Cardiac septum (tissue), 1 donor: ENCODE results near the gene NF2. TPM values are rescaled to one million over a fixed set of nuclear protein-coding genes. Genes with fewer than 3 reads are reported as not detected.
"Not testable (repeated sequence)": the region's sequence is repeated elsewhere in the genome, so short reads cannot be mapped to it uniquely, and the experiment has no call there.

Experiments used
- DNase-seq: peaks from one replicate; pipeline ENCODE4 v3.0.0-alpha.2; 2020; ENCODE audit warnings: low spot score
- intact Hi-C: fragments of 100-400 bp; cut with DNase I; formaldehyde crosslinking; loops from one replicate; pipeline ENCODE4 v1.14.0; 2022
- total RNA-seq: library from RNA; stranded (reverse); fragmentation: NEBNext Ultra II Directional; extraction: Animal tissue kit (Norgen Biotek cat#: 25700); gene quantifications from one replicate; pipeline ENCODE4 v1.2.1, GENCODE V29; 2021
- donor health status: DM: no; HTN: no; CAD: no.

Gene NF2
- total RNA-seq, 1 donor from 2014 or later, result 43.4 TPM

DNA sequence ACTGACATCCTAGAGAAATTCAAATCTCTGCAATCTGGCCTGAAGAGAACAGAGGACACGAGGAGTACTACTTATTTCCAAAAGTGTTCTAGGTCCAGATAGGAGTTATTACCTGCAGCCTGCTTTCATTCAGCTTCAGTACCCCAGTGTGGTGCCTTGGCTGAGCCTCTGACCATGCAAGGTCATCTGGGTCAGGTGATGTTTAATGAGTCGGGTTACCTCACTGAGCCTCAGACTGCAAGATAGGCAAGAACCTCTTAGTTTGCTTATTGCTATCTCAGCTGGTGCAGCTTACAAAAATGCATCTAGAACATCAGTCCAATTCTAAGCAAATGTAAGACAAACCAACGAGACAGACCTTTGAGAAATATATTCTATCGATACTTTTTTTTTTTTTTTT is 9.5 kb upstream of the NF2 start:
- no peak for DNase-seq
- intact Hi-C loops, result no loop called here

DNA sequence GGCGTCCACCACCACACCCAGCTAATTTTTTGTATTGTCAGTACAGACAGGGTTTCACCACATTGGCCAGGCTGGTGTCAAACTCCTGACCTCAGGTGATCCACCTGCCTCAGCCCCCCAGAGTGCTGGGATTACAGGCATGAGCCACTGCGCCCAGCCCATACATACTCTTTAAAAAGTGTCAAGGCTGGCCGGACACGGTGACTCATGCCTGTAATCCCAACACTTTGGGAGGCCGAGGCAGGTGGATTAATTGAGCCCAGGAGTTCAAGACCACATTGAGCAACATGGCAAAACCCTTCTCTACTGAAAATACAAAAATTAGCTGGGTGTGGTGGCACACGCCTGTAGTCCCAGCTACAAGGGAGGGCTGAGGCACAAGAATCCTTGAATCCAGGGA is 9.0 kb upstream of the NF2 start:
- intact Hi-C loops, DNase-seq: not testable (repeated sequence)

GRCh38 chr22:29596408-29596807 is 7.0 kb upstream of the NF2 start:
- DNase-seq, result no peak
- intact Hi-C loops, result no loop called here

GRCh38 chr22:29597871-29598683 is 5.4 kb upstream of the NF2 start:
- DNase-seq, intact Hi-C loops: not testable (repeated sequence)

DNA sequence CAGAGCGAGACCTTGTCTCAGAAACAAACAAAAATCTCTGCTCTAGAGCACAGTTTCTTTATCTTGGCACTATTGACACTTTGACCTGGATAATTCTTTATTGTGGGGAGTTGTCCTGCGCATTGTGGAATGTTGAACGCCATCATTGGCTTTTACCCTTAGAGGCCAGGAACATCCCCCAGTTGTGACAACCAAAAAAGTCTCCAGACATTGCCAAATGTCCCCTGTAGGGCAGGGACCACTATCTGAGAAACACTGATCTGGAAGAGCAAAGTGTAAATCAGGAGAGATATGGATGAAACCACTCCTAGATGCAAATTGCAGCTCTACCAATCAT is 4.8 kb upstream of the NF2 start:
- no peak for DNase-seq
- intact Hi-C loops, result no loop called here

- no peak for DNase-seq
- intact Hi-C loops, result no loop called here
These were observed 585 bp downstream of the NF2 start for GRCh38 chr22:29604076-29604360.

DNA sequence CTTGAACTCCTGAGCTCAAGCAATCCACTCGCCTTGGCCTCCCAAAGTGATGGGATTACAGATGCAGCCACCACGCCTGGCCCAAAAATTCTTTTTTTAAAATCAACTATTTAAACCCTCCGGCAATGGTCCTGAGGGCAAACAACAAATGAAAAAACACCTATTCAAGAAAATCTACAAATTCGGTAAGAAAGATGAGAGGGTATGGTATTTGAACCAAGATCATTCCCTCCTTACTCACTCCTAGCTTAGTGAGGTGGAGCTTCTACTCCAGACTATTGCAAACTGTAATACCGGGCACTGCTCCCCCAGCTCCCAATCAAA is 2.1 kb downstream of the NF2 start:
- intact Hi-C loops, result no loop called here
- no peak for DNase-seq

GRCh38 chr22:29606320-29606719 is 2.9 kb downstream of the NF2 start:
- intact Hi-C loops, result no loop called here
- DNase-seq, result no peak

GRCh38 chr22:29607426-29607825 is 4.0 kb downstream of the NF2 start:
- intact Hi-C loops, result no loop called here
- no peak for DNase-seq

GRCh38 chr22:29609139-29609538 is 5.7 kb downstream of the NF2 start:
- no peak for DNase-seq
- intact Hi-C loops, result no loop called here

DNA sequence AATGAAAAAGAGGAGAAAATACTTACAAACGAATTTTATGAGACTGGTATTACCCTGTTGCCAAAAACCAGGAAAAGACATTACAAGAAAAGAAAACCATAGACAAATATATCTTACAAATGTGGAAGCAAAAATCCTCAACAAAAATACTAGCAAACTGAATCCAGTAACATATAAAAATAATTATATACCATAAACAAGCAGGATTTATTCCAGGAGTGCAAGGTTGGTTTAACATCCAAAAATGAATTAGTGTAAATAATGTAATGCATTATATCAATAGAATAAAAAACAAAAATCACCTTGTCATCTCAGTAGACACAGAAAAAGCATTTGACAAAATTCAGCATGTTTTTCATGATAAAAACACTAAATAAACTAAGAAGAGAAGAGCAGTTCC is 7.3 kb downstream of the NF2 start:
- intact Hi-C loops, result no loop called here
- no peak for DNase-seq

- intact Hi-C loops, result no loop called here
- DNase-seq, result no peak
These were observed 12.4 kb downstream of the NF2 start for GRCh38 chr22:29615705-29616327.

DNA sequence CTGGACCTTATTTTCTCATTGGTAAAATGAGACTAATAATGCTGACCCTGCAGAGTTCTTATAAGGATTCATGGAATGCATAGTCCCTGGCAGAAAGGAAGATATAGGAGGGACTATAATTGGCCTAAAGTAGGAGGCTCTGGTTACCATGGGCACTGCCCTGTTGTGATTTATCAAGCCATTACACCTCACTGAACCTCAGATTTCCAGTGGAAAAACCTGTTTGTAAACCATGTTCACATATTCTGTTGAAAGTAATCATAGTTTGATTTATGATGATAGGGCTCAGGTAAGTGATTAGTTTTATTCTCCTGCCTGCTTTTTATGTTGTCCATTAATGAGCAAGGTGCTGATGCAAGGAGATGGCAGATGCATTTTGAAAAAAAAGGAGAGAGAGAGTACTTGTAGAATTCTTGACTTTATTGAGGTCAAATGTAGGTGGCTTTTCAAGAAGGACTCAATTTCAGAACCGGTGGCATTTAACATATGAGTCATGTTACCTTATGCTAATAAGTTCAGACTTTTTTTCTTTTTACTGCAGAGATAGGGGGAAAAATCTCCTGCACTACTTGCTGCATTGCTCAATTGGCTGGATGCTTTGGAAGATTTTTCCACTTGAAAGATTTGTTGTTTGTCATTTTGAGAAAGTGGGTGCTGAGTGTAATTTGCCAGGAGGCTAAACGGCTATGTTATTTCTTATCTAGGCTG is 14.6 kb downstream of the NF2 start:
- DNase-seq, result no peak
- intact Hi-C loops, result no loop called here

DNA sequence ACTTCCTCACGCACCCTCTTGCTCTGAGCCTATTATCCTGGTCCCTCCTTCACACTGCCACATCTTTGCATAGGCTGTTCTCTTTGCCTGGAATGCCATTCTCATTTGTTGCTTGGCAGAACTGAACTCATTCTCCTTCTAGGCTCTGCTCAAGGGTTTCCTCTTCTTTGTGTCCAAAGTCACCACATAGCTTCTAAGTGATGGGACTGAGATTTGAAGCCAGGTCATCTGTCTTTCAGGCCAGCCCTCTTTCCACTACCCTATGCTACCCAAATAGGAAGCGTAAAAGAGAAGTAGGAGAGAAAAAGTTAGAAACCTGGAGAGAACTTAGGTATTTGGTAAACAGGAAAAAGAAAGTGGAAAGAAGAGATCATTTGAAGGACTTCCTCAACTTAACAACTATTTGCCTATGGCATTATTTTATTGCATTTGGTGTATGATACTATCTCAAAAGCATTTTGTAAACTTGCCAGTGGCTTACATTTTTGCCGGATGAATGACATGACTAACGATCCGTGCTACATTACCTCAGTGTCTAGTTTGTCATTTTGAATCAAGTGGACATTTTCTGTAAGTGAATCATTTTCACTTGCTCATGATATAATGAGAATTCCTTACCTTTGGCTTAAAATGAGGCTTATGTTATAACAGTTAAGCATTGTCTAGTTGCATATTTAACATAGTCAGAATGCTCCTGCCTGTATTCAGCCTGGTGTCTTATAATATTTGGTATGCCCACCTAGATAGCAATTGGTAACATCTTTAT is 18.5 kb downstream of the NF2 start:
- intact Hi-C loops, result no loop called here
- DNase-seq, result no peak

GRCh38 chr22:29623059-29623458 is 19.6 kb downstream of the NF2 start:
- no peak for DNase-seq
- intact Hi-C loops, result no loop called here

- DNase-seq, result no peak
- intact Hi-C loops, result no loop called here
These were observed 20.2 kb downstream of the NF2 start for GRCh38 chr22:29623553-29624169.

- no peak for DNase-seq
- intact Hi-C loops, result no loop called here
These were observed 21.8 kb downstream of the NF2 start for GRCh38 chr22:29625090-29625825.

GRCh38 chr22:29626497-29627195 is 23.2 kb downstream of the NF2 start:
- no peak for DNase-seq
- intact Hi-C loops, result no loop called here

DNA sequence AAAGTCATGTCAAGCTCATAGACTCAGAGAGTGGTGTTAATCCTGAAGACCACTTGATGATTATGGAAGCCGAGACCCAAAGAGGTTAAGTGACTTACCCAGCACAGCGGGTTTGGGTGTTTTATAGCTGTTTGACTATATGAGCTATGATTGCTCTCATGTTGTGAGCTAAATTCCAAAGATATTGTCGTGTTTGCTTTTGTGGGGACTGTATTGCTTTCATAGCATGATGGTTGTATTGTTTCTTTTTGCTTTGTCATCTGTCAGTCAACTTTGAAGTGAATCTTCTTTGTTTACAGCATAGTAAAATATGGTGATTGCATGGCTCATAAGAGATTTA is 23.7 kb downstream of the NF2 start:
- no peak for DNase-seq
- intact Hi-C loops, result no loop called here
